Lung microvascular endothelial cell (primary cell): ENCODE measurements around the gene CMAS. TPM values are rescaled to one million over a fixed set of nuclear protein-coding genes. Genes with fewer than 3 reads are reported as not detected.
"Not testable (repeated sequence)": the region's sequence is repeated elsewhere in the genome, so short reads cannot be mapped to it uniquely, and the experiment has no call there.

Experiments used
- DNase-seq, 2 donors: peaks; one replicate each; pipeline versions ENCODE4 v3.0.0 to v3.0.0-alpha.2; 2010; ENCODE audit warnings: low read depth in 2 of 2
- total RNA-seq: library from RNA; depleted of rRNA; stranded (reverse); fragments of >200 nt; gene quantifications from 2 replicates; pipeline ENCODE4 v1.2.1, GENCODE V29; 2014

Gene CMAS
- total RNA-seq, result 17.4 and 18.7 TPM in 2 replicates

DNA sequence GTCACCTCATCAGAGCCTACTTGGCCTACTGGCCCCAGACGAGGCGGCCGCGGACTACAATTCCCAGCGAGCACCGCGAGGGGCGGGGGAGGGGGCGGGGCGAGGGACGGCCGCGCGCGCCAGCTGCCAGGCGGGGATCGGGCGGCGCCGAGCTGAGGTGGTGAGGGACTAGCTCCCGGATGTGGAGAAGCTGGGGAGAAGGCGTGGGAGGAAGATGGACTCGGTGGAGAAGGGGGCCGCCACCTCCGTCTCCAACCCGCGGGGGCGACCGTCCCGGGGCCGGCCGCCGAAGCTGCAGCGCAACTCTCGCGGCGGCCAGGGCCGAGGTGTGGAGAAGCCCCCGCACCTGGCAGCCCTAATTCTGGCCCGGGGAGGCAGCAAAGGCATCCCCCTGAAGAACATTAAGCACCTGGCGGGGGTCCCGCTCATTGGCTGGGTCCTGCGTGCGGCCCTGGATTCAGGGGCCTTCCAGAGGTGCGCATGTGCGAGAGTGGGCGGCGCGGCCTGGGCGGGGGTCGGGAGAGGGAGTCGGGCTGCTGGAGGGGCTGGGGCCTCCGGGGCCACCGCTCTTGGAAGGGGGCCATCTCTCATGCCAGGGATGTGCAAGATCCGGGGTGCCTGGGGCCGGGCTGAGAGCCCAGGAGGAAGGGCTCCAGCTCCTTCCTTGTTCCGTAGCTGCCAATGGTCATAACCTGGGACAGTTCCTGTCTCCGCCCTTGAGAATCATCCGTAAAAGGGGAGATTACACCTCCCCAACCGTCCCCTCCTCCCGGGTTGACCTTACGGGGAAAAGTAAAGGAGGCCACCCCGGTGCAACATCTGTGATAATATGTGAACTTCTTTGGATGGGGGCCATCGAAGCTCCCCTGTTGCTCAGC, at the start of gene CMAS:
Gene CMAS, plus strand, starts transcription at position 129 of the 878 bp plus-strand sequence. Its CDS starts 86 bp downstream, at position 215.
- DNase-seq, result peak; percentile 57 to 75

DNA sequence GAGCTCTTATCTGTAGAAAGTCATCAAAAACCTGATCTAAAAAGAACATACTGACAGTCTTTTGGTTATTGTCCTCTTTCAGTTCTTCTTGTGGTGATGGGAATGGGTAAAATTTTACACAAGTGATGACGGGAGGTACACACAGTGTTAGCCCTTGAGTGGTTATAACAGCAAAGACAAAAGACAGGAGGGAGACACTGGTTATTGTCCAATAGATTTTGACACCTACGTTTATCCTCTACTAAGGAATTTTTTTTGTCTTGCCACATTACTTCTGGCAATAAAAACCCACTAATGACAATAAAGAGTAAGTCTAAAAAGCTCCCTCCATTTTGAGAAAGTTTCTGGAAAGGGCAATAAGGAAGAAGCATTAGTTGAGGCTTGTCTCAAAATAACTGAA, 47.7 kb upstream of the CMAS start:
- DNase-seq, result no peak

DNA sequence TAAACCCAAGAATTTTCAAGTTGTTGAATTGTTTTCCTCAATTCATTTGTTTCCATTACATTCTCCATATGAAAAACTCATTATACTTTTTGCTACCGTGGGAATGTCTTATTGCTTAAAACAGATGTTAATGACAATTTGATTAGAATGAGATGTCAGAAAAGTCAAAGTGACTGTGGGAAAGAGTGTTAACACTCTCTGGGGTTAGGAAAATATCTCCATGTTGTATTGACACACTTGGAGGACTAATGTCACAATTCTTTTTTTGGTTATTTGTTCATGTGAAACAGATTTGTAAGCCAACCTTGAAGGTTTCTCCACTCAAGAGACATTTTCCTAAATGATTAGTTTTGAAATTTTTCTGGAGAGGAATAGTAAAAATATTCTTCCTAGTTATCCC, 47.2 kb upstream of the CMAS start:
- no peak for DNase-seq

DNA sequence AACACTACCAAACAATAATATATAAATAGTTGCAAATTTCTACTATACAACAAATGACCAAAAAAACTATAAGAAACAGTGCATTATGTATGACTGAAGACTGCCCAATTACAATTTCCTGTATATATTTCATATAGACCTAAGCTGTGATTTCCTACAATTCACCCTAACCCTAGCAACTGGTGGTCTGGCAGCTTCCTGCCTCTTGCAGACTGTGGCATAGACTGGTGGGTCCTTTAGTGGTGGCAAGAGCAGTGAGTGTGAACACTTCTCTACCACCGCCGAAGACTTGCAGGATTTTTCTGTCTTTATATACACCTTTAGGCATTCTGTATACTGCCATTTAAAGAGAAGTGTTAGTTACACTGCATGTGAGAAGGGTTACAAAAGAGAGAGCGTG, 43.6 kb upstream of the CMAS start:
- no peak for DNase-seq

DNA sequence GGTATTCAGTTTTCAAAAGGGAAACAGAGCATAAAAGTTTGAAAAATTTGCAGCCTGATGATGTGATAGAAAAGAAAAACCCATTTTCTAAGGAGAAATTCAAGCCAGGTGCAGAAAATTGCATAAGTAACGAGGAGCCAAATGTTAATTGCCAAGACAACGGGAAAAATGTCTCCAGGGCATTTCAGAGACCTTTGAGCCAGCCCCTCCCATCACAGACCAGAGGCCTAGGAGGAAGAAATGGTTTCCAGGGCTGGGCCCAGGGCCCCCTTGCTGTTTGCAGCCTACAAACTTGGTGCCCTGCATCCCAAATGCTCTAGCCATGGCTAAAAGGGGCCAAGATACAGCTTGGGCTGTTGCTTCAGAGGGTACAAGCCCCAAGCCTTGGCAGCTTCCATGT, 38.2 kb upstream of the CMAS start:
- DNase-seq, result not testable (repeated sequence)

DNA sequence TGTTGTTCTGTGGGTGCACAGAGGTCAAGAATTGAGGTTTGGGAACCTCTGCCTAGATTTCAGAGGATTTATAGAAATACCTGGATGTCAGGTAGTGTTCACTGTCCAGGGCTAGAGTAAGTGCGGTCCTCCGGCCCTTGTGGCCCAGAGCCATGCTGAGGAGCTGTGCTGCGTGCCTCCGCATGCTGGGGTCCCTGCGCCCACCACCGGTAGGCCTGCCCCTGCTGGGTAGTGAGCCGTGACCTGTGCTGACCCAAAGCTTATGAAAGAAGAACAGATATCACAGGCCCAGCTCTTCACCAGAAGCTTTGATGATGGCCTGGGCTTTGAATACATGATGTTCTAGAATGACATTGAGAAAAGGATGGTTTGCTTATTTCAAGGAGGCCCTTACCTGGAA, 37.8 kb upstream of the CMAS start:
- no peak for DNase-seq

DNA sequence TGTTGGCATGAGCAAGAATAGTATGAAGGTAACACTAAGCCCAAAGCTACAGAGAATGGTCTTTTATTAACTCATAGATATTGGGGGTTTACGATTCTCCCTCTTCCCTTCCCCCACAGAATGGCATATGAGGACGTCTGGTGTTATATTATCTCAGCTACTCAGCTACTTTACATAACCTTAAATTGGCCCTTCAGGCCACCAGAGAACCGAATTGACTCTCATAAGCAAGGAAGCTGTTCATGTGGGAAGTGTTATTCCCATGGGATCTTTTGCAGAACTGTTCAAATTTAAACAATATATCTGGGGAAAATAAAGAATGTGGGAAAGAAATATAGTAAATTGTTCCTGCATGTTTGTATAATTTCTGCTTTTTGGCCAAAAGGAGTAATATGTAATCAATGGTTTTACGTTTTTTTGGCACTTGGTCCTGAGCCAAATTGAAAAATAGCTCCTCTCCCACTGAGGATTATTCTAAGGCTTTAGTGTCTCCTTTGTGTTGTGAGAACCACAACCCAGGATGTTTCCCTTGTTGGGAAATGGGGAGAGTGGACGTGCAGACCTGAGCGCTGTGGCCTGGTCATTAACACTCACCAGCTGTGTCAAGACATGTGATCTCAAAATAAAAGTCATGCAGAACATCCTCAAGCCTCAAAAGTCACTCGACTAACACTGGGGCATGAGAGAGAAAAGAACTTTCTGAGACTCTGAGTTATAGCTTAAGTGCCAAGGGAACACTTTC, 31.8 kb upstream of the CMAS start:
- DNase-seq, result peak in 1 of 2 donors; percentile 25

DNA sequence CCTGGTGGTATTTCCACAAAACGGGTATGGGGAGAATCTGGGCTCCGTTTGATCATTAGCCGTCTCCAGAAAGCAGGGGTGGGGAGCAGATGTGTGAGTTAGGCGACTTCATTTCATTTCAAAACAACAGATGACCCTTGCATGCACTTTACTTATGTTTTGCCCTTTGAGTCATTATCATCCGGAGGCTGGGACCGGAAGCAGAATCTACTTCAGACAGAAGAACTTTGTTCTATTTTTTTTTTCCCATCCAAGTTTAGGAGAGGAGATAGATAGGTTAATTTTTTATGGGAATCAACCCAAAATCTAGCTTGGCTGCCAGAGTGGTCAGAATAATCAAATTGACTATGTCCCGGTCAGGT, 31.3 kb upstream of the CMAS start:
- DNase-seq, result peak in 1 of 2 donors; percentile 67

DNA sequence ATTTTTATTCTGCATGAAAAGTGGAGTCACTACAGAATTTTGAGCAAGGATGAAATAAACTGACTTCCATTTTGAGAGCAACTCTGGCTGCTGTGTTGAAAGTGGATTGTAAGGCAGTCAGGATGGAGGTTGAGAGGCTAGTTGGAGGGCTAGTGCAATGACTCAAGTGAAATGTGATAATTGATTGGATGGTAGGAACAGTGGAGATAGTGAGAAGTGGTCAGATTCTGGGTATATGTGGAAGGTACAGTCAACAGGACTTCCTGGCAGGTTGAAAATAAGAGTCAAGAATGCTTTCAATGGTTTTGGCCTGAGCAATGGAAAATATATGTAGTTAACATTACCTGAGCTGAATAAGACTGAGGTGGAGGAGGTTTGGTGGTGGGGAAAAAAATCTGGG, 29.0 kb upstream of the CMAS start:
- DNase-seq, result no peak

DNA sequence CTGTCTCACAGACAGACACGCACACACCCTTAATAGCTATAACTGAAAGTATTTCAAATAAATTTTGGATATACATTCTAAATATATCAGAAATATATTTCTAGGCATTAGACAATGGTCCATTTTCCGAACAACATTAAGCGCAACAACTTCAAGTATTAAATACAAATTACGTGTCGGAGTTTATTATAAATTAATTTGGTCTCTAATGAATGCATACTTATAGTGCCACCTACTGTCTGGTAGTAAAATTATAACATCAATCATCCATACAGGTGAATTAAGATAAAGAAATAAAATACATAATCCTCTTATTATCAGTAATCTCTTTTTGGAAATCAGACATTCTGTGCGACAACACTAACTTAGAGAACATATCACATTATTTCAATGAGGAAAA, 27.2 kb upstream of the CMAS start:
- peak; percentile 32 to 40 for DNase-seq

DNA sequence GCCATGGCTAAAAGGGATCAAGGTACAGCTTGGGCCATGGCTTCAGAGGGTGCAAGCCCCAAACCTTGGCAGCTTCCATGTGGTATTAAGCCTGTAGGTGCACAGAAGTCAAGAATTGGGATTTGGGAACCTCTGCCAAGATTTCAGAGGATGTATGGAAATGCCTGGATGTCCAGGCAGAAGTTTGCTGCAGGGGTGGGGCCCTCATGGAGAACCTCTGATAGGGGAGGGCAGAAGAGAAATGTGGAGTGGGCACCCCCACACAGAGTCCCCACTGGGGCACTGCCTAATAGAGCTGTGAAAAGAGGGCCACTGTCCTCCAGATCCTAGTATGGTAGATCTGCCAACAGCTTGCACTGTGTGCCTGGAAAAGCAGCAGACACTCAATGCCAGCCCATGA, 22.5 kb upstream of the CMAS start:
- DNase-seq, result not testable (repeated sequence)

DNA sequence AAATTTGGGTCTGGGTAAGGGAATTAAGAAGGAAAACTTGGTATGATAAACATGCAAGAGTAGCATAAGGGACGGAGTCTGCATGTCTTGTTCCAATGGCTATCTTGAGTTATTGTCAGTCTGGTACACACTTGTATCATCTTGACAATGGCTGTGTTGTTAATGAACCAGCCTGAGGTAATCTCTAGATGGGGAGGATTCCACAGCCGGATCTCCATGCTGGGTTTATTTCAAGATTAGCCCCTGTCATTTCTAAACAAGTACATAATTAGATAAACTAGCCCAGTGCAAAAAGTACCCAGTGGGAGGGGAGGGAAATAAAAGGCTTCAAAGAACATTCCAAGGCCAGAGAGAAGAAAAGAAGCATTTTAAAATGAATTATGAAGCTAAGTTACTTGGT, 16.5 kb upstream of the CMAS start:
- no peak for DNase-seq

DNA sequence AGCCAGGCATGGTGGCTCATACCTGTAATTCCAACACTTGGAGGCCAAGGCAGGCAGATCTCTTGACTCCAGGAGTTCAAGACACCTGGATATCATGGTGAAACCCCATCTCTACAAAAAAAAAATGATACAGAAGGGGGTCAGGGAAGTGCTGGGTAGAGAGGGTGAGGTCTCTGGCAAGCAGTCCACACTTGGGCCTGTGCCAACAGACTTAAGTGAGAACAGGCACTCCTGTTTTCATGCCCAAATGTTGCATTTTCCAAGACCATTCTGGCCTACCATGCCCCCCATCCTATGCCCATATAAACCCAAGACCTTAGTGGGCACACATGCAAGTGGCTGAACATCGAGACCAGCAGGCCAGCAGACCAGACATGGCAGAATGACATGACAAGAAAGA, 16.0 kb upstream of the CMAS start:
- no peak for DNase-seq

DNA sequence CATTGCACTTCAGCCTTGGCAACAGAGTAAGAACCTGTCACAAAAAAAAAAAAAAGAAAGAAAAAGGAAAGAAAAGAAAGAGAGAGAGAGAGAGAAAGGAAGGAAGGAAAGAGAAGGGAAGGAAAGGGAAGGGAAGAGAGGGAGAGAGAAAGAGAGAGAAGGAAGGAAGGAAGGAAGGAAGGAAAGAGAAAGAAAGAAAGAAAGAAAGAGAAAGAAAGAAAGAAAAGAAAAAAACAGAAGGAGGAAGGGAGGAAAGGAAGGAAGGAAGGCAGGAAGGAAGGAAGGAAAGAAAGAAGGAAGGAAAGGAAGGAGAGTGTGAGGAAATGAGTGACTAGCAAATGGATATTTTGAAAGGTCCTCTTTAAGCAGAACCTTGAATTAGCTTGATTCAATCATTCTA, 13.3 kb upstream of the CMAS start:
- DNase-seq, result no peak

DNA sequence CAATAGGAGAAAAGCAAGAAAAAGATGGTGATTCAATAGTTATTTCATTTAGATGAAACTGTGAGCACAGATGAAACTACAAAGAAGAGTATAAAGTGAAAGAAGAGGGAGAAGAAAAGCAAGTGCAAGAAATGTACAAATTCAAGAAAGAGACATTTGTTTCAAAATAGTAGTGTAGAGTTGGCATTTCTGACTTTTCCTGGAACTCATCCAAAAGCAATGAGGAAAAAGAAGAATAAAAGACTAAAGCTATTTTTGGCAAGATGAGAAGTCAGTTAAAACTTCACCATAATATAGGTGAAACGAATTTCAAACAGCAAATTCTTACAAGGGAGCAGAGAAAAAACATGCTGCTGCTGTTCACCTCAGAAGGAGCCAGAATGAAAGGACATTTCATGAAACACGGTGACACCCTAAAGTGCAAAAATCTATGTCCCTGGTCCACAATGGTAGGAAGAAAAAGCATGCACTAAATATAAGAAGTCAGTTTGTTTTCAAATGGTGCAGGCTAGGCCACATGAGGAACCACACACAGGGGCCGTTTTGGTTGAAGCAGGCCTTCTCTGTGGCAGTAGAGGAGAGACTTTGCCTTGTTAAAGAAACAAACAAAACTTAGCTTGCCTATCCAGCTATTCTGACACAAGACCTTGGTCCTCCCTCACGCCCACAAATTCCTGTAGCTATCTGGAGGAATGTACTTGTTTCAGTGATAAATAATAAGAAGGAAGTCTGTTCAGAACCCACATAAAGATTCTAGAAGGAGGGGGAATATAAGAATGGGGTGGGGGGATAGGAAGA, 11.1 kb upstream of the CMAS start:
- peak in 1 of 2 donors; percentile 35 for DNase-seq

DNA sequence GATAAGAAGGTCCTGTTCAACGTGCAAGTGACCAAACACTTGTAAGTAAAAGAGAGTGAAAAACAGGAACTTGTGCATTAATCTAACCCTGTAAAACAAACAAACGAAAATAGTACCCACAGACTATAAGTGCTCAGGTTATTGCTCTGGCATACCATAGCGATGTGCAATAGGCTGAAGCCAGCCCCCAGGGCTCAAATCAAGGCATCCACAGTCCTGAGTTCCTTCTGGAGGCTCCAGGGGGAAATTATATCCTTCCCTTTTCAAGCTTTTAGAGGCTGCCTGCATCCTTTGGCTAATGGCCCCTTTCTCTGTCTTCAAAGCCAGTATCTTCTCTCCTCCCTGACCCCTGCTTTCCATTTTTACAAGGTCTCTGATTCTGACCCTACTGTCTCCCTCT, 8.1 kb upstream of the CMAS start:
- DNase-seq, result no peak

DNA sequence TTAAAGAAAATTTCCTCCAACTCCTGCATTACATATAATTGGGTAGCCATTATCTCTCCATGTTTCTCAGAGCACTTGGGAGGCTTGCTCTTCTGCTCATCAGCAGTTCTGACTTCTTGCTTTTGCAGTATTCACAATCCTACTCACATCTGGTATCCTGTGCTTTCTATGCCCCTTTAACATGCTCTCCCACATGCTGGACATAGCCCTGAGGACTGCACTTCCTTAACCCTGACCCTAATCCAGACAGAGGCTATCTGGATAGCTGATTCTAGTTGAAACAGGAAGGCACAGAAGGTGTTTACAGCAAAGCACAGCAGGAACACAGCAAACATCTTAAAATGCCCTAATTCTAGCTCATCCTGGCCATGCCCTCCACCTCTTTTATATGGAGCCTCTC, 7.3 kb upstream of the CMAS start:
- no peak for DNase-seq

DNA sequence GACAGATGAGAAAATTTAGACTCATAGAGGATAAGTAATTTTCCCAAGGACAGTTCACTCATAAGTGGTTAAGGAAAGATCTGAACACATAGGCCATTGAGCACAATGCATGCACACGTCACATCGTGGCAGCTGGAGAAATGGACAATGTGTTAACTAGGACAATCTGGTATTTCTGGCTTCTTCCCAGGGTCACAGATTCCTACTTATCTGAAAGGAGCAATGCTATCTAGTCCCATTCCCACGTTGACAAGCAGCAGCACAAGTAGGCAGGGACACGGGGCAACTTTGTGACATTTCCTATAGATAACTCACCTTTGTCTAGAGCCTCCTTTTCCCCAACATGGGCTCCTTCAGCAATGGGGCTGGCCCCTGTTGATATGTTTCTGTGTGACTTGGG, 6.7 kb upstream of the CMAS start:
- DNase-seq, result no peak

DNA sequence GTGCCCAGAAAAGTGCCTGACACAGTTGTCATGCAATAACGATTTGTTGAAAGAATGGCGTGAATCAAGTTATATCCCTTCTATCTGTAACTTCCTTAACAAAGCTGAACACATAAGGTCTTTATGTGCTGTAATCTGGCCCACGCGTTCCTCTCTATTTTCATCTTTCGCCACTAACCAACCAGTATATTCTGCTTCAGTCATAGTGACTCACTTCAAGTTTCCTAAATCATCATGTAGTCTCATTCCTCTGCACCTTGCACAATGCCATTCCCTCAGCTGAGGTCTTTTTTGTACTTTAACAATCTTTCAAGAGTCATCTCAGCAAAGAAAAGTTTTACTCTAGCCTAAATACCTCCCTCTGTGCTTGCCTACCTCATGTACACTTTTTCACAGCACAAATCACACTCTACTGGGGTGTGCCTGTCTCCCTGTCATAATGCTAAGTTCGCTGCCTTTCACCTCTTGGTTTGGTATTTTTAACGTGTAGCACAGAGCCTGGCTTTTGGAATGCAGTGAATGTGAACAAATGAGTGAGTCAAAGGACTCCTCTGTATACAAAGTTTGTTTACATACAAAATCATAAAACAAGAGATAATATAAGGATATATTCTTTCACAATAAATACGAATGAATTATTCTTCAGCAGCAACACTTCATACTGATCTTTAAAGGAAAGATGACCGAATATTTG, 2.9 kb upstream of the CMAS start:
- DNase-seq, result no peak

DNA sequence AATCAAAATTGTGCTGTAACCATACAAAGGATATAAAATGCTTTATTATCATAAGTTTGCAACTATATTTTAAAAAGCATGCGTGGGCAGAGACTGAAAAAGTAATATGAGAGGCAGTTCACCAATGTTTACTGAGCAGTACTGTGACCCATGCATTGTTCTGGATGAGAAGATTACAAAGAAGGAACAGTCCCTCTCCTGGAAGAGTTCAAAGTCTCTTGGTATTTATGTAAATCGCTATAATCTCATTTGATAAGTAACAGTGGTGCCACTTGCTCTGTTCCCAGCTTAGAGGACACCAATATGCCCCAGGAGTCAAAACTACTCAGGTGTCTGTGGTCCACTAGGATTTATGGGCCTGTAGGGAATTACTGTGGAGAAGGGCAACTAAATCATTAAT, 2.1 kb upstream of the CMAS start:
- DNase-seq, result no peak

DNA sequence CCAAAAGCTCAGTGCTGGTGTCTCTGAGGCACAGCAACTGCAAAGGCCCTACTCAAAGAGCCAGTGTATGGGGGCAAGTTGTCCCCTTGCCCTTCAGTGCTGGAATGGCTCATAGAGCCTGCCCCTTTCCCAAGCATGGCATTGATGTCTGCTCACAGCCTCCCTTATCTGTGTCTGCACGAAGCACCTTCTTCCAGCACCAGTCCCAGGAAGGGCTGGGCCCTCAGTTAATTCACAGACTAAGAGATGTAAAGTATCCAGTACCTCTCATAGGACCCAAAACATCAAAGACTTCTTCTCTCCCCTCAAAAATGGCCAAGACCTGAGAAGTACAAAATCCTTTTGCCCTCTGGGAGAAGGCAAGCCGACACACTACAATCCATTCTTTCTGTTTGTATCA, 1.6 kb upstream of the CMAS start:
- no peak for DNase-seq
